Measurements from ENCODE around the gene RING1.
"Not testable (repeated sequence)": the region's sequence is repeated elsewhere in the genome, so short reads cannot be mapped to it uniquely, and the experiment has no call there.

RING1 gene

GRCh38 chr6:33205191-33206026 lies 2.9 kb upstream of the RING1 start:
- DNase-seq (ENCODE audit: low read depth, low spot score) = peak; percentile 90

- peak; percentile 68 for DNase-seq (ENCODE audit: low read depth, low spot score)
Measured at GRCh38 chr6:33206027-33206863, 2.1 kb upstream of the RING1 start.

DNA sequence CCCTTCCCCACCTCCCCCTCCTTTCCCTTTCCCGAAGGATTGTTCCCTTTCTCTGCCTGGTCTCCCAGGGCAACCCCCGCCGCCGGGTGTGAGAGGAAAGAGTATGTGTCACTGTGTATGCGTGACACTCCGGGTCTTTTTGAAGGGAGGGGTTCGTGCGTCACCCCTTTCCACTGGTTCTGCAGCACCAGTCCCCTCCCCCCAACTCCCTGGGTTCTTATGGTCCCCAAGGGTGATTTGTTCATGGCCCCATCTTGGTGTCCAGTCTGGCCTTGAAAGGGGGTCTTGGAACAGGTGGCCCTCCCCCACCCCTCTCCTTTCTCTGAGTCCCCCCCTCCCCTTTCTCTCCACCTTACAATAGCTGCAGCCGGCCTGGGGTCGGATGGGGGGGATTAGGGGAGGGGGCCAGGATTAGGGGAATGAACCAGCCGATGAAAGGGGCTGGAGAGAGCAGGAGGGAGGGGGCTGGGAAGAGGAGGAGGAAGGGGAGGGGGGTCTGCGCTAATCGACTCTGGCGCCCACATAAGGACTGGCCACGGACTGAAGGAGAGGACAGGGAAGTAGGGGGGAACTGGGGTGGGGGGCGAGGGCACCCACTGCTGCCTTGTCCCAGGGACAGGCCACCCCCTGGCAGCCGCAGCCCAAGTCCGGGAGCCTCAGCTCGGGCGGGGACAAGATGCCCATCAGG lies 1.3 kb upstream of the RING1 start:
- peak; percentile 85 for DNase-seq (ENCODE audit: low read depth, low spot score)

- DNase-seq (ENCODE audit: low read depth, low spot score) = peak; percentile 80
Measured at GRCh38 chr6:33207552-33208090, 679 bp upstream of the RING1 start.

DNA sequence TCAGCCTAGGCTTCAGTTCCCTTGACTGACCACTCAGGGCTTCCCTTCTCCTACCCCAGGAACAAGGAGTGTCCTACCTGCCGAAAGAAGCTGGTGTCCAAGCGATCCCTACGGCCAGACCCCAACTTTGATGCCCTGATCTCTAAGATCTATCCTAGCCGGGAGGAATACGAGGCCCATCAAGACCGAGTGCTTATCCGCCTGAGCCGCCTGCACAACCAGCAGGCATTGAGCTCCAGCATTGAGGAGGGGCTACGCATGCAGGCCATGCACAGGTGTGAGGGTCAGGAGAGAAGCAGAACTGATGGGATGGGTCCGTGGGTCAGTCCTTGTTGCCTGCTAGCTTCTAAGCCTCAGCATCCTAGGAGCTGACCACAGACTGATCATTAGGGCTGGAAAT lies 1.6 kb downstream of the RING1 start:
- no peak for DNase-seq (ENCODE audit: low read depth, low spot score)

DNA sequence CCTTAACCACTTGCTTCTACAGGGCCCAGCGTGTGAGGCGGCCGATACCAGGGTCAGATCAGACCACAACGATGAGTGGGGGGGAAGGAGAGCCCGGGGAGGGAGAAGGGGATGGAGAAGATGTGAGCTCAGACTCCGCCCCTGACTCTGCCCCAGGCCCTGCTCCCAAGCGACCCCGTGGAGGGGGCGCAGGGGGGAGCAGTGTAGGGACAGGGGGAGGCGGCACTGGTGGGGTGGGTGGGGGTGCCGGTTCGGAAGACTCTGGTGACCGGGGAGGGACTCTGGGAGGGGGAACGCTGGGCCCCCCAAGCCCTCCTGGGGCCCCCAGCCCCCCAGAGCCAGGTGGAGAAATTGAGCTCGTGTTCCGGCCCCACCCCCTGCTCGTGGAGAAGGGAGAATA lies 2.8 kb downstream of the RING1 start:
- no peak for DNase-seq (ENCODE audit: low read depth, low spot score)

GRCh38 chr6:33211666-33212422 lies 3.5 kb downstream of the RING1 start:
- no peak for DNase-seq (ENCODE audit: low read depth, low spot score)

DNA sequence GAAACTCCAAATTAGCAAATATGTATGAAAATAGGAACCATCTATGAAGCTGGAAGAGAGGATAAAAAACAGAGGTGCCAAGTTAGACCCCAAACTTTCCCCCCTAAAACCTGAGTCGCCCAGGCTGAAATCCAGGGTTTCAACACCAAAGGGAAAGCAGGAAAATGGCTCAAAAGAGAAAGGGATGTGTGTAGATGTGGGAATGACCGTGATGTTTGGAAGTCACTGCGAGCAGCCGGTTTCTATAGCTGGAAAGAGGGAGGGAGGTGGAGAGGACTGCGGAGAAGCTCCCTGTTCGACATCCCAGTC lies 4.5 kb downstream of the RING1 start:
- DNase-seq (ENCODE audit: low read depth, low spot score) = no peak

DNA sequence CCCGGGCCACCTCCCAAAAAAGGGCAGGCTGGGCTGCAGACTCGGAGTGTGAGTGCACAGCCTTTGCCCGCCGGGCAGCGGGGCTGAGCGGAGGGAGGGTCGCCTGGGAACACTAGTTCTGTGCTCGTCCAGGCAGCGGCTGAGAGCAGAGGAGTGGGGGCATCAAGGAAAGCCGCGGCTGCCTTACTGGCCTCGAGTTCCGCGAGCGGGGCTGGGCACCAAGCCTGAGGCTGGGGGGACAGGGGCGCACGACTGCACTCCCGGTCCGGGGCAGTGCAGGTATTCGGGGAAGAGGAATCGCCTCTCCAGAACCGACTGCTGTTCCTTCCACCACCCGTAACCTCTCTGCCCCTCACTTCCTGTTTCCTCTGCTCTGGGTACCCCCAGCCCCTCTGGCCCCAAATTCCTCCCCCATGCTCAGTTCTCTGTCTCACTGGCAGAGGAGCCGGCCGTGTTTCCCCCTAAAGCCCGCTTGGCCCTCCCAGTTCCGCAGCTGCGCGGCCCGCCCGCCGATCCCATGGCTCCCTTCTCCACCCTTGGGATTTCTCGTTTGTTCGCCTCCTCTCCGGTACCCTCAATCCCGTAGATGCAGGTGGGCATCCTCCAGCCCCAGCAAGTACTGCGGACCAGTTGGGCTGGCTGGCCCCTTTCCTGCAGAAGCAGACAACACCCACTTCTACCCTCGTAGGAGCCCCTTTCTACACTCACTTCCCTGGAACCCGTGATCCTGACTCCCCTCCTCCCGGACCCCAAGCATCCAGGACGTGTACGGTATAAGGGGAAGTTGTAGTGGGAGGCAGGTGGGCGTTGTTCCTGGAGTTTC lies 5.1 kb downstream of the RING1 start:
- DNase-seq (ENCODE audit: low read depth, low spot score) = peak; percentile 56

- no peak for DNase-seq (ENCODE audit: low read depth, low spot score)
Measured at GRCh38 chr6:33213989-33214335, 5.7 kb downstream of the RING1 start.

DNA sequence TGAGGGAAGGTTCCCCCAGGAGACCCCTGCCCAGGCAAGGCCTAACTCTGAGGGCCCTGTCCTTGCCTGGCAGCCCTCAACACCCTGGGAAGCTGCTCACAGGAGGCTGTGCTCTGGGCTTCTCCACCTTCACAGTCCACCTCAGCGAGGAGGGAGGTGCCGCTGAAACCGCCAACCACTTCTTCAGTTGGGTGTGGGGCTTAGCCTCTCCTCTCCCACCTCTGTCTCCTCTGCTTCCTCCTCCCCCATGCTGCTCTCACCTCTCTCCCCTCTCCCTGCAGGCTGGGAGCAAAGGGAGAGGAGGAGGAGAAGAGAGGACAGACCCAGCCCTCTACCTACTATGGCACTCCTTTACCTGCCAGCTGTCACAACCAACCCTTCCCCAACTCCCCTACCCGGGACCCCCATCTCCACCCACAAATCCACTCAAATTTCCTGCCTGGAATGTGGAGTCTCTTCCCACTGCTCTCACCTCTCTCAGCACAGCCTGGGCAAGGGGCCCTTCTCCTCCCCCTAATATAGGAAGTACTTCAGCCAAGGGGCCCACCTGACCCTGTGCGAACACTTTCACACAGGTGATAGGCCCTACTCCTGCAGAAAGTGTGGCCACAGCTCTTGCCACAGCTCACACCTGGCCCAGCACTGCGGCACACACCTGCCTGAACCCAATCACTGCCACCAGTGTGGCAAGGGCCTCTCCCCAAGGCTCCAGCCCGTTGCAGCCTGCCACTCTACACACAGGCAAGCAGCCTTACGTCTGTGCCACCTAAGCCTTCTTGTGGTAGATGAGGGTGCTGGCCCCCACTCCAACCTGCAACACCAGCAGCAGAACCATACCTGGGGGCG lies 7.2 kb downstream of the RING1 start:
- DNase-seq (ENCODE audit: low read depth, low spot score) = no peak

- no peak for DNase-seq (ENCODE audit: low read depth, low spot score)
Measured at GRCh38 chr6:33216117-33216649, 7.9 kb downstream of the RING1 start.

- DNase-seq (ENCODE audit: low read depth, low spot score) = no peak
Measured at GRCh38 chr6:33217246-33217645, 8.9 kb downstream of the RING1 start.

GRCh38 chr6:33217681-33218080 lies 9.4 kb downstream of the RING1 start:
- DNase-seq (ENCODE audit: low read depth, low spot score) = no peak

DNA sequence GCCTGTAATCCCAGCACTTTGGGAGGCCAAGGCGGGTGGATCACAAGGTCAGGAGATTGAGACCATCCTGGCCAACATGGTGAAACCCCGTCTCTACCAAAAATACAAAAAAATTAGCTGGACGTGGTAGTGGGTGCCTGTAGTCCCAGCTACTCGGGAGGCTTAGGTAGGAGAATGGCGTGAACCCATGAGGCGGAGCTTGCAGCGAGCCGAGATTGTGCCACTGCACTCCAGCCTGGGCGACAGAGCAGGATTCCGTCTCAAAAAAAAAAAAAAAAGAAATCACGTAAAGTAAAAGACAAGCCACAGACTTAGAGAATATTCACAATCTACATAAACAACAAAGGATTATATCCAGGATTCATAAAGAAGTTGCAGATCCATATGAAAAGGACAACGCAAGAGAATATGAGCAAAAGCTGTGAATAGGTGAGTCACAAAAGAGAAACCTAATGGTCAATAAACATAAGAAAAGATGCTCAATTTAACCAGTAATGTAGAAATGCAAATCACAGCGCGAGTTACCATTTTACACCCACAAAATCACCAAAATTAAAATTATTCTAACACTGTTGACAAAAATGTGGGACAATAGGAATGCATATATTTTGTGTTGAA lies 18.3 kb downstream of the RING1 start:
- DNase-seq (ENCODE audit: low read depth, low spot score) = not testable (repeated sequence)

GRCh38 chr6:33235221-33235634 lies 26.9 kb downstream of the RING1 start:
- DNase-seq (ENCODE audit: low read depth, low spot score) = no peak

DNA sequence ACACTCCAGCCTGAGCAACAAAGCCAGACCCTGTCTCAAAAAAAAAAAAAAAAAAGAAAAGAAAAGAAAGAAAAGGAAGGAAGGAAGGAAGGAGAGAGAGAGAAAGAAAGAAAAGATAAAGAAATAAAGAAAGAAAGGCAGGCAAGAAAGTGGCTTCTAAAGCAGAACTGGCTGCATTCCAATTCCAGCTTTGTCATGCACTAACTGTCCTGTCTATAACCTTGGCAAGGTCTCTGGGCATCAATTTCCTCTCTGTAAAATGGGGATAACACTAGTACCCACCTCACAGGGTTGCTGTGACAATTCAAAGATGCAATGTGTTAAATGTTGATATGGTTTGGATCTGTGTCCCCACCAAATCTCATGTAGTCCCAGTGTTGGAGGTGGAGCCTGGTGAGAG lies 28.0 kb downstream of the RING1 start:
- no peak for DNase-seq (ENCODE audit: low read depth, low spot score)

DNA sequence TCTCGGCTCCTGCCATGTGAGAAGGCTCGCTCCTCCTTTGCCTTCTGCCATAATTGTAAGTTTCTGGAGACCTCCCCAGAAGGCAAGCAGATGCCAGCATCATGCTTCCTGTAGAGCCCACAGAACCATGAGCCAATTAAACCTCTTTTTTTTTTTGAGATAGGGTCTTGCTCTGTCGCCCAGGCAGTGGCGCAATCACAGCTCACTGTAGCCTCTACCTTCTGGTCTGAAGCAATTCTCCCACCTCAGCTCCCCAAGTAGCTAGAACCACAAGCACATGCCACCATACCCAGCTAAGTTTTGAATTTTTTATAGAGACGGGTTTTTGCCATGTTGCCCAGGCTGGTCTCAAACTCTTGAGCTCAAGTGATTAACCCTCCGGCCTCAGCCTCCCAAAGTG lies 28.6 kb downstream of the RING1 start:
- no peak for DNase-seq (ENCODE audit: low read depth, low spot score)

DNA sequence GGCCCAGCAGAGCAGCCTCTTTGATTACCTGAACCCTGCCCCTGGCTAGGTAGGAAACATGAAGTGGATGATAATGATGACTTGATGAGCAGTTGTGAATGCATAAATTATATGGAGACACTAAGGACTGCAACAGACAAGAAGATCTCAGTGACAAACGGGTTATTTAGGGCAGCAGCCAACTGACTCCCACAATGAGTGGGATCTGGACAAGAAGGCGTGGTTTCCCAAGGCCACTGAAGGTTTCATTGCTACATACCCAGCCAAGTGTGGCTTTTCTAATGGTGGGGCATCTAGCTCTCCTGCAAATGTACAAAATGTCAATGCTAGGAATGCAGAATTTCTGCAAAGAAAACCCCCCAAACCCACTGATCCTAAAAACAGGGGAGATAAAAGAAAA lies 29.4 kb downstream of the RING1 start:
- DNase-seq (ENCODE audit: low read depth, low spot score) = no peak
